HCT116 (cell line): Measurements from ENCODE around the gene AFAP1.

Experiments
- ATF3 ChIP-seq: IDR thresholded peaks from 2 replicates; pipeline ENCODE4 v1.6.1; 2012
- CEBPB ChIP-seq: IDR thresholded peaks from 2 replicates; pipeline ENCODE4 v1.6.1; 2012; ENCODE audit warnings: low read depth
- EZH2phosphoT487 ChIP-seq: fragments of 200-600 bp; IDR thresholded peaks from 2 replicates; pipeline ENCODE4 v1.6.1; 2018; ENCODE audit warnings: antibody characterized with exemption, borderline replicate concordance
- JUND ChIP-seq: IDR thresholded peaks from 2 replicates; pipeline ENCODE4 v1.6.1; 2012
- POLR2A ChIP-seq: IDR thresholded peaks from 2 replicates; pipeline ENCODE4 v1.7.0; 2011; ENCODE audit warnings: borderline replicate concordance; ENCODE audit not compliant: insufficient read depth, insufficient read length; ENCODE audit errors: extremely low read depth
- POLR2AphosphoS5 ChIP-seq: IDR thresholded peaks from 2 replicates; pipeline ENCODE4 v1.6.1; 2011; ENCODE audit warnings: mild to moderate bottlenecking, low read depth, low read length, moderate library complexity
- RAD21 ChIP-seq: IDR thresholded peaks from 2 replicates; pipeline ENCODE4 v1.6.1; 2012; ENCODE audit warnings: low read depth, mild to moderate bottlenecking
- SIN3A ChIP-seq: IDR thresholded peaks from 2 replicates; pipeline ENCODE4 v1.6.1; 2012; ENCODE audit warnings: low read depth
- SRF ChIP-seq: IDR thresholded peaks from 2 replicates; pipeline ENCODE4 v1.6.1; 2012; ENCODE audit warnings: low read depth
- YY1 ChIP-seq: IDR thresholded peaks from 2 replicates; pipeline ENCODE4 v1.6.1; 2011; ENCODE audit warnings: low read length, low read depth, moderate library complexity, mild to moderate bottlenecking; ENCODE audit not compliant: insufficient replicate concordance; ENCODE audit errors: extremely low read depth
- ZNF274 ChIP-seq: fragments of 200-500 bp; sonication (Bioruptor generic); IDR thresholded peaks from 2 replicates; pipeline ENCODE4 v1.6.1; 2014; ENCODE audit warnings: mild to moderate bottlenecking, low read depth, low read length, inconsistent platforms
- TF ChIP-seq, protein P1 (sequence below), 3 experiments: fragments of 200-600 bp in 1 of 3; sonication (generic) in 1 of 3; IDR thresholded peaks in 2 of 3; conservative IDR thresholded peaks in 1 of 3; 2 replicates each; pipeline ENCODE4 v1.5.1; 2012 to 2017; ENCODE audit warnings: low read depth in 2 of 3, low read length in 2 of 3, antibody characterized with exemption in 1 of 3, borderline replicate concordance in 1 of 3, control low read depth in 1 of 3, mild to moderate bottlenecking in 1 of 3, mixed read lengths in 1 of 3, mixed run types in 1 of 3, moderate library complexity in 1 of 3; ENCODE audit not compliant: insufficient read depth in 1 of 3
- TF ChIP-seq, protein P2 (sequence below): IDR thresholded peaks from 2 replicates; pipeline ENCODE4 v1.6.1; 2012
- TF ChIP-seq, protein P3 (sequence below): IDR thresholded peaks from 2 replicates; pipeline ENCODE4 v1.6.1; 2012; ENCODE audit warnings: low read depth

DNA sequence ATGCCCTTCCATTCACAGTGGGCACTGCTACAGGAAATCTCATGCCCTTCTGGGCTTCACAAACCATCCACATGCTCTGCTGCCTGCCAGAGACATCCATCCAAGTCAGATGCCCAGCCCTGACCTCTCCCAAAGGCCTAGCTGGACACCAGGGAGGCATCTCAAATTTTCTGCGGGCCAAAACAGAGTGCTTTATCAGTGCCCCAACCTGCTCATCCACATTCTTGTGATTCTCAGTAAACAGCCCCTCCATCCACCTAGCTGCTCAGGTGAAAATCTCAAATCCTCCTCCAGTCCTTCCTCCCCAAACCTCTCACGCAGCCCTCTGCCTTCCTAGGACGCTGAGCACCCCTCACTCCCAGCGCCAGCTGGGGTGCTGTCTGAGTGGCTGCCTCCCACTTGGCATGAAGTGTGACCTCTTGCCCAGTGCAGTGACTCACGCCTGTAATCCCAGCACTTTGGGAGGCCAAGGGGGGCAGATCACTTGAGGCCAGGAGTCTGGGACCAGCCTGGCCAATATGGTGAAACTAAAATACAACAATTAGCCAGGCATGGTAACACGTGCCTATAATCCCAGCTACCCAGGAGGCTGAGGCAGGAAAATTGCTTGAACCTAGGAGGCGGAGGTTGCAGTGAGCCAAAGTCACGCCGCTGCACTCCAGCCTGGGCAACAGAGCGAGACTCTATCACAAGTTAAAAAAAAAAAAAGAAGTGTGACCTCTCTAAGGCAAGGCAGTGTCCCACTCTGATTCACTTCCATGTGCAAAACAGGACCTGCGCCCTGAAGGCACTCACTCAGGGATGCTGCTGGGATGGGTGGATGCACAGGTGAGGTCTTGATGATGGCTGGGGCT is 1.7 kb upstream of the AFAP1 start:
- TF ChIP-seq YY1 (peak; percentile 16), SIN3A (no peak), CEBPB (no peak), POLR2A (no peak), RAD21 (no peak), ATF3 (no peak), POLR2AphosphoS5 (no peak), JUND (peak; percentile 54), EZH2phosphoT487 (no peak), SRF (no peak), ZNF274 (no peak)
- TF ChIP-seq, protein P1, sequence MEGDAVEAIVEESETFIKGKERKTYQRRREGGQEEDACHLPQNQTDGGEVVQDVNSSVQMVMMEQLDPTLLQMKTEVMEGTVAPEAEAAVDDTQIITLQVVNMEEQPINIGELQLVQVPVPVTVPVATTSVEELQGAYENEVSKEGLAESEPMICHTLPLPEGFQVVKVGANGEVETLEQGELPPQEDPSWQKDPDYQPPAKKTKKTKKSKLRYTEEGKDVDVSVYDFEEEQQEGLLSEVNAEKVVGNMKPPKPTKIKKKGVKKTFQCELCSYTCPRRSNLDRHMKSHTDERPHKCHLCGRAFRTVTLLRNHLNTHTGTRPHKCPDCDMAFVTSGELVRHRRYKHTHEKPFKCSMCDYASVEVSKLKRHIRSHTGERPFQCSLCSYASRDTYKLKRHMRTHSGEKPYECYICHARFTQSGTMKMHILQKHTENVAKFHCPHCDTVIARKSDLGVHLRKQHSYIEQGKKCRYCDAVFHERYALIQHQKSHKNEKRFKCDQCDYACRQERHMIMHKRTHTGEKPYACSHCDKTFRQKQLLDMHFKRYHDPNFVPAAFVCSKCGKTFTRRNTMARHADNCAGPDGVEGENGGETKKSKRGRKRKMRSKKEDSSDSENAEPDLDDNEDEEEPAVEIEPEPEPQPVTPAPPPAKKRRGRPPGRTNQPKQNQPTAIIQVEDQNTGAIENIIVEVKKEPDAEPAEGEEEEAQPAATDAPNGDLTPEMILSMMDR (IDR thresholded peaks at IDR 0.05 in 2 of 3, conservative IDR thresholded peaks at IDR 0.05 in 1 of 3; ENCODE audit: borderline replicate concordance in 1 of 3, insufficient read depth in 1 of 3, low read depth in 2 of 3, low read length in 2 of 3), result no peak
- TF ChIP-seq, protein P2, sequence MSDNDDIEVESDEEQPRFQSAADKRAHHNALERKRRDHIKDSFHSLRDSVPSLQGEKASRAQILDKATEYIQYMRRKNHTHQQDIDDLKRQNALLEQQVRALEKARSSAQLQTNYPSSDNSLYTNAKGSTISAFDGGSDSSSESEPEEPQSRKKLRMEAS, result peak; percentile 21; the same call in 1 of the 2 replicates
- TF ChIP-seq, protein P3, sequence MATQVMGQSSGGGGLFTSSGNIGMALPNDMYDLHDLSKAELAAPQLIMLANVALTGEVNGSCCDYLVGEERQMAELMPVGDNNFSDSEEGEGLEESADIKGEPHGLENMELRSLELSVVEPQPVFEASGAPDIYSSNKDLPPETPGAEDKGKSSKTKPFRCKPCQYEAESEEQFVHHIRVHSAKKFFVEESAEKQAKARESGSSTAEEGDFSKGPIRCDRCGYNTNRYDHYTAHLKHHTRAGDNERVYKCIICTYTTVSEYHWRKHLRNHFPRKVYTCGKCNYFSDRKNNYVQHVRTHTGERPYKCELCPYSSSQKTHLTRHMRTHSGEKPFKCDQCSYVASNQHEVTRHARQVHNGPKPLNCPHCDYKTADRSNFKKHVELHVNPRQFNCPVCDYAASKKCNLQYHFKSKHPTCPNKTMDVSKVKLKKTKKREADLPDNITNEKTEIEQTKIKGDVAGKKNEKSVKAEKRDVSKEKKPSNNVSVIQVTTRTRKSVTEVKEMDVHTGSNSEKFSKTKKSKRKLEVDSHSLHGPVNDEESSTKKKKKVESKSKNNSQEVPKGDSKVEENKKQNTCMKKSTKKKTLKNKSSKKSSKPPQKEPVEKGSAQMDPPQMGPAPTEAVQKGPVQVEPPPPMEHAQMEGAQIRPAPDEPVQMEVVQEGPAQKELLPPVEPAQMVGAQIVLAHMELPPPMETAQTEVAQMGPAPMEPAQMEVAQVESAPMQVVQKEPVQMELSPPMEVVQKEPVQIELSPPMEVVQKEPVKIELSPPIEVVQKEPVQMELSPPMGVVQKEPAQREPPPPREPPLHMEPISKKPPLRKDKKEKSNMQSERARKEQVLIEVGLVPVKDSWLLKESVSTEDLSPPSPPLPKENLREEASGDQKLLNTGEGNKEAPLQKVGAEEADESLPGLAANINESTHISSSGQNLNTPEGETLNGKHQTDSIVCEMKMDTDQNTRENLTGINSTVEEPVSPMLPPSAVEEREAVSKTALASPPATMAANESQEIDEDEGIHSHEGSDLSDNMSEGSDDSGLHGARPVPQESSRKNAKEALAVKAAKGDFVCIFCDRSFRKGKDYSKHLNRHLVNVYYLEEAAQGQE, result no peak
